RWPE2 (cell line): ENCODE data around the gene TSPEAR.
"Not testable (repeated sequence)": the region's sequence is repeated elsewhere in the genome, so short reads cannot be mapped to it uniquely, and the experiment has no call there.

ENCODE experiments used
- ATAC-seq: fragments of 200-7000 bp; cut with Tn5 transposase; 3 replicates; pipeline ENCODE4 v1.9.1; 2021; ENCODE audit warnings: low read depth
- DNase-seq: peaks from one replicate; pipeline ENCODE4 v3.0.0-alpha.2; 2020; ENCODE audit warnings: low spot score
- H3K27ac ChIP-seq: fragments of 450-650 bp; 2 replicates; pipeline ENCODE4 v1.5.1; 2017; ENCODE audit warnings: mild to moderate bottlenecking; ENCODE audit not compliant: poor library complexity, severe bottlenecking
- H3K27me3 ChIP-seq: fragments of 250-450 bp; sonication (Bioruptor Pico); 2 replicates; pipeline ENCODE4 v1.5.1; 2021; ENCODE audit warnings: mild to moderate bottlenecking, moderate library complexity; ENCODE audit not compliant: insufficient read depth, poor library complexity, severe bottlenecking
- H3K36me3 ChIP-seq: fragments of 250-450 bp; sonication (Bioruptor Pico); 2 replicates; pipeline ENCODE4 v1.5.1; 2020; ENCODE audit warnings: low read depth, mild to moderate bottlenecking, moderate library complexity
- H3K4me1 ChIP-seq: fragments of 250-450 bp; sonication (Bioruptor Pico); 2 replicates; pipeline ENCODE4 v1.5.1; 2021; ENCODE audit warnings: mild to moderate bottlenecking, moderate library complexity; ENCODE audit not compliant: insufficient read depth, poor library complexity, severe bottlenecking
- H3K4me3 ChIP-seq: fragments of 250-450 bp; sonication (Bioruptor Pico); 2 replicates; pipeline ENCODE4 v1.5.1; 2021; ENCODE audit warnings: mild to moderate bottlenecking, moderate library complexity; ENCODE audit not compliant: severe bottlenecking
- H3K9me3 ChIP-seq: fragments of 250-450 bp; sonication (Bioruptor Pico); 2 replicates; pipeline ENCODE4 v1.5.1; 2021; ENCODE audit warnings: mild to moderate bottlenecking, moderate library complexity; ENCODE audit not compliant: severe bottlenecking
- CTCF ChIP-seq: fragments of 450-650 bp; IDR thresholded peaks from one replicate; pipeline ENCODE4 v1.5.1; 2017; ENCODE audit warnings: mild to moderate bottlenecking, moderate library complexity; ENCODE audit not compliant: poor library complexity, severe bottlenecking

The TSPEAR gene

GRCh38 chr21:44664691-44665090 lies 46.7 kb downstream of the TSPEAR start:
- no peaks in the 10 kb centered on the region for H3K4me1 ChIP-seq
- H3K36me3 ChIP-seq: no peaks in the 10 kb centered on the region
- DNase-seq (no peak), ATAC-seq (no peak)
- no peak overlapping the region for H3K4me3 ChIP-seq
- TF ChIP-seq CTCF: no peak
- H3K27me3 ChIP-seq: peaks cover 10% of the 10 kb centered on the region
- no peaks in the 10 kb centered on the region for H3K9me3 ChIP-seq
- no peak overlapping the region for H3K27ac ChIP-seq

GRCh38 chr21:44661567-44661966 lies 49.8 kb downstream of the TSPEAR start:
- H3K9me3 ChIP-seq: not testable (repeated sequence)

GRCh38 chr21:44658913-44659595 lies 52.3 kb downstream of the TSPEAR start:
- Histone ChIP-seq H3K27me3 (peaks cover 13% of the 10 kb centered on the region), H3K36me3 (no peaks in the 10 kb centered on the region), H3K4me1 (no peaks in the 10 kb centered on the region), H3K4me3 (no peak overlapping the region), H3K27ac (no peak overlapping the region), H3K9me3 (no peaks in the 10 kb centered on the region)
- DNase-seq (no peak), ATAC-seq (no peak)
- no peak for TF ChIP-seq CTCF

More at GRCh38 chr21:44661567-44661966, 49.8 kb downstream of the TSPEAR start:
- DNase-seq, H3K4me3 ChIP-seq, H3K4me1 ChIP-seq, ATAC-seq, H3K36me3 ChIP-seq, H3K27ac ChIP-seq: not testable (repeated sequence)
- peaks cover 13% of the 10 kb centered on the region for H3K27me3 ChIP-seq

GRCh38 chr21:44658541-44658910 lies 52.8 kb downstream of the TSPEAR start:
- H3K9me3 ChIP-seq: no peaks in the 10 kb centered on the region
- peaks cover 14% of the 10 kb centered on the region for H3K27me3 ChIP-seq
- H3K4me1 ChIP-seq: no peaks in the 10 kb centered on the region
- ATAC-seq (no peak), DNase-seq (no peak)
- H3K27ac ChIP-seq: no peak overlapping the region
- H3K4me3 ChIP-seq: no peak overlapping the region
- no peaks in the 10 kb centered on the region for H3K36me3 ChIP-seq
- TF ChIP-seq CTCF: no peak

- no peaks in the 10 kb centered on the region for H3K4me1 ChIP-seq
- ATAC-seq (no peak), DNase-seq (no peak)
- H3K9me3 ChIP-seq: no peaks in the 10 kb centered on the region
- H3K27ac ChIP-seq: no peak within 1 kb of the TSS
- H3K4me3 ChIP-seq: no peak within 1 kb of the TSS
- no peak for TF ChIP-seq CTCF
- H3K36me3 ChIP-seq: no peaks in the 10 kb centered on the region
- peaks cover 14% of the 10 kb centered on the region for H3K27me3 ChIP-seq
Observed at GRCh38 chr21:44657635-44658540, 53.5 kb downstream of the TSPEAR start, which contains the start of gene KRTAP12-3. Gene KRTAP12-3, plus strand, starts transcription at chr21:44657932. Its CDS starts 48 bp downstream, at chr21:44657980.
